Psoas muscle (tissue), 8 donors: Measurements from ENCODE around the gene TOLLIP. TPM values are rescaled to one million over a fixed set of nuclear protein-coding genes. Genes with fewer than 3 reads are reported as not detected.

ENCODE experiments used
- ATAC-seq, 4 donors: fragments of 200-7000 bp; cut with Tn5 transposase; one replicate each; pipeline ENCODE4 v1.9.1; 2020; ENCODE audit warnings: moderate library complexity in 3 of 4, mild to moderate bottlenecking in 2 of 4
- DNase-seq, 2 donors: peaks; one replicate each; pipeline ENCODE4 v3.0.0-alpha.2; 2020
- H3K27ac ChIP-seq: fragments of 200-600 bp; one replicate; pipeline ENCODE4 v1.8.0; 2022
- H3K27me3 ChIP-seq, 3 donors: fragments of 200-600 bp in 1 of 3; one replicate each; pipeline versions ENCODE4 v1.6.1 to v1.8.0; 2013 to 2022; ENCODE audit warnings: low read length in 2 of 3, mild to moderate bottlenecking in 2 of 3, moderate library complexity in 1 of 3; ENCODE audit not compliant: insufficient read depth in 3 of 3
- H3K36me3 ChIP-seq, 2 donors: fragments of 200-600 bp in 1 of 2; one replicate each; pipeline versions ENCODE4 v1.6.1 to v1.8.0; 2013 to 2022; ENCODE audit warnings: low read depth in 1 of 2, mild to moderate bottlenecking in 1 of 2, moderate library complexity in 1 of 2; ENCODE audit not compliant: insufficient read depth in 1 of 2
- H3K4me1 ChIP-seq: fragments of 200-600 bp; one replicate; pipeline ENCODE4 v1.8.0; 2022
- H3K4me3 ChIP-seq: fragments of 200-600 bp; one replicate; pipeline ENCODE4 v1.8.0; 2022; ENCODE audit warnings: mild to moderate bottlenecking
- H3K9me3 ChIP-seq: fragments of 200-600 bp; one replicate; pipeline ENCODE4 v1.8.0; 2022
- WGBS, 3 donors: extraction: QIAGEN DNeasy Blood & Tissue Kit; methylation state at CpG; one replicate each; pipeline versions ENCODE4 v1.1.6 to v1.1.7; 2013; 5-methylcytosine and 5-hydroxymethylcytosine counted together
- intact Hi-C, 2 donors: fragments of 100-400 bp; cut with DNase I; formaldehyde crosslinking; loops; one replicate each; pipeline versions ENCODE4 v1.11.0 to v1.14.2; 2022
- polyA plus RNA-seq, 3 donors: library from polyadenylated mRNA; stranded (reverse); fragments of 200-250 nt; gene quantifications; one replicate each; pipeline ENCODE4 v1.2.3, GENCODE V29; 2013
- total RNA-seq, 4 donors: library from RNA; stranded (reverse); fragmentation: NEBNext Ultra II Directional in 2 of 4; extraction: Animal tissue kit (Norgen Biotek cat#: 25700) in 2 of 4; gene quantifications; one replicate each; pipeline versions ENCODE4 v1.2.1 to v1.2.4, GENCODE V29; 2021 to 2023
- TF ChIP-seq, protein P1 (sequence below): fragments of 200-600 bp; IDR thresholded peaks from one replicate; pipeline ENCODE4 v1.8.0; 2022; ENCODE audit warnings: antibody characterized with exemption
- donor health status: healthy with polysubstance abuse.
- donor health status: DM: no; HTN: no; CAD: no; lungs with moderate emphysema.
- donor health status: Bipolar disorder and iron deficiency.
- donor health status: healthy.
- donor health status: DM: yes; HTN: yes; CAD: no.
- donor health status: DM: no; HTN: no; CAD: no.
- donor health status: DM: no; HTN: no; CAD: no.
- donor health status: DM: yes; HTN: yes; CAD: no.

TOLLIP gene
- total and polyA plus RNA-seq, 7 donors = 33.5 to 74.6 (median 56.4) TPM

DNA sequence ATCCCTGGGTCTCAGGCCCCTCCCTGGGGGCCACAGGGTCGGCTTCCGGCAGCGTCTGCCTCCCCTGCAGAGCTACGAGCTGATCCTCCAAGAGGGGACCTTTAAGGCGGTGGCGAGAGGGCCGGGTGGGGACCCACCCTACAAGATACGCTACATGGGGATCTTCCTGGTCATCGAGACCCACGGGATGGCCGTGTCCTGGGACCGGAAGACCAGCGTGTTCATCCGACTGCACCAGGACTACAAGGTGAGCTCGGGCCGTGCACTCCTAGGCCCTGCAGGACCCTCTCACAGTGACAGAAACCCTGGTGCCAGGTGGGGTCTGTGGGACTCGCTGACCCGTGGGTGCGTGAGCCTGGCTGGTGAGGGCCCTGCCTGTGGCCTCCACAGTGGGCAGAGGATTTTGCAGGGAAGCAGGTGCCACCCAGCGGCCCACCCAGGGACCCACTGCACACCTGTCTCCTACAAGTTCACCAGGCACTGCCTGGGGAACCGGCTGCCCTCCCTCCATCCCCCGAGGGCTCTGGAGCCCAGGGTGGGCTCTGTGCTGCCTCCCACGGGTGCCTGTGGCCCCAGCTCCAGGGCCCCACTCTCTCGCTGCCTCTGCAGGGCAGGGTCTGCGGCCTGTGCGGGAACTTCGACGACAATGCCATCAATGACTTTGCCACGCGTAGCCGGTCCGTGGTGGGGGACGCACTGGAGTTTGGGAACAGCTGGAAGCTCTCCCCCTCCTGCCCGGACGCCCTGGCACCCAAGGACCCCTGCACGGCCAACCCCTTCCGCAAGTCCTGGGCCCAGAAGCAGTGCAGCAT is 72.9 kb downstream of the TOLLIP start:
- 83 to 86% (median 84%) methylated on average over 33 to 37 of the region's 37 CpGs for WGBS, 3 donors
- H3K27me3 ChIP-seq = peaks cover 0 to 6% (median 5%) of the 10 kb centered on the region in 3 donors
- H3K4me3 ChIP-seq = no peak overlapping the region
- no peak for ATAC-seq
- TF ChIP-seq, protein P1, sequence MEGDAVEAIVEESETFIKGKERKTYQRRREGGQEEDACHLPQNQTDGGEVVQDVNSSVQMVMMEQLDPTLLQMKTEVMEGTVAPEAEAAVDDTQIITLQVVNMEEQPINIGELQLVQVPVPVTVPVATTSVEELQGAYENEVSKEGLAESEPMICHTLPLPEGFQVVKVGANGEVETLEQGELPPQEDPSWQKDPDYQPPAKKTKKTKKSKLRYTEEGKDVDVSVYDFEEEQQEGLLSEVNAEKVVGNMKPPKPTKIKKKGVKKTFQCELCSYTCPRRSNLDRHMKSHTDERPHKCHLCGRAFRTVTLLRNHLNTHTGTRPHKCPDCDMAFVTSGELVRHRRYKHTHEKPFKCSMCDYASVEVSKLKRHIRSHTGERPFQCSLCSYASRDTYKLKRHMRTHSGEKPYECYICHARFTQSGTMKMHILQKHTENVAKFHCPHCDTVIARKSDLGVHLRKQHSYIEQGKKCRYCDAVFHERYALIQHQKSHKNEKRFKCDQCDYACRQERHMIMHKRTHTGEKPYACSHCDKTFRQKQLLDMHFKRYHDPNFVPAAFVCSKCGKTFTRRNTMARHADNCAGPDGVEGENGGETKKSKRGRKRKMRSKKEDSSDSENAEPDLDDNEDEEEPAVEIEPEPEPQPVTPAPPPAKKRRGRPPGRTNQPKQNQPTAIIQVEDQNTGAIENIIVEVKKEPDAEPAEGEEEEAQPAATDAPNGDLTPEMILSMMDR = no peak
- intact Hi-C loops = no loop called here
- no peaks in the 10 kb centered on the region for H3K9me3 ChIP-seq
- no peaks in the 10 kb centered on the region for H3K36me3 ChIP-seq
- H3K4me1 ChIP-seq = no peaks in the 10 kb centered on the region
- H3K27ac ChIP-seq = no peak overlapping the region
- peak; percentile 9 to 44 for DNase-seq

DNA sequence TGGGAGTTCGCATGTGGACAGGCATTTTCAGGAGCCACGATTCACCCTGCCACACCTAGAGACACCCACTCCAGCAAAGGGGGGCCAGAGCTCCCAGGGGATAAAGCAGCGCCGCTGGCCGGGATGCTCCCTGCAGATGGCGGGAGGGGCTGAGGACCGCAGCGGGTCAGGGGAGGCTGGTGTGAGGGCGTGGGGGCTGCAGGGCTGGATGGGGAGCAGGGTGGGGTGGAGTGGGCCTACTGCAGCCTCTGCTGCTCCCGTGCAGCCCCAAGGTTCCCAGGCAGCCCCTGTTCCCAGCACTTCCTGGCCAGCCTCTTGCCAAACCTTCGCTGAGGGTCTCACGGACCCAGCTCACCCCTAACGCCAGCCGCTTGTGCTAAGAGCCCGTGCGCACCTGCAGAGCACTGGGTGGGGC is 73.5 kb downstream of the TOLLIP start:
- intact Hi-C loops = no loop called here
- 56 to 63% (median 60%) methylated on average over 16 of the region's 16 CpGs for WGBS, 3 donors
- TF ChIP-seq, protein P1 = no peak
- H3K27me3 ChIP-seq = peaks cover 0 to 13% (median 5%) of the 10 kb centered on the region in 3 donors
- no peaks in the 10 kb centered on the region for H3K4me1 ChIP-seq
- peak in 1 of 2 donors; percentile 42 for DNase-seq
- H3K4me3 ChIP-seq = no peak overlapping the region
- H3K9me3 ChIP-seq = no peaks in the 10 kb centered on the region
- ATAC-seq = no peak
- H3K36me3 ChIP-seq = no peaks in the 10 kb centered on the region
- no peak overlapping the region for H3K27ac ChIP-seq

DNA sequence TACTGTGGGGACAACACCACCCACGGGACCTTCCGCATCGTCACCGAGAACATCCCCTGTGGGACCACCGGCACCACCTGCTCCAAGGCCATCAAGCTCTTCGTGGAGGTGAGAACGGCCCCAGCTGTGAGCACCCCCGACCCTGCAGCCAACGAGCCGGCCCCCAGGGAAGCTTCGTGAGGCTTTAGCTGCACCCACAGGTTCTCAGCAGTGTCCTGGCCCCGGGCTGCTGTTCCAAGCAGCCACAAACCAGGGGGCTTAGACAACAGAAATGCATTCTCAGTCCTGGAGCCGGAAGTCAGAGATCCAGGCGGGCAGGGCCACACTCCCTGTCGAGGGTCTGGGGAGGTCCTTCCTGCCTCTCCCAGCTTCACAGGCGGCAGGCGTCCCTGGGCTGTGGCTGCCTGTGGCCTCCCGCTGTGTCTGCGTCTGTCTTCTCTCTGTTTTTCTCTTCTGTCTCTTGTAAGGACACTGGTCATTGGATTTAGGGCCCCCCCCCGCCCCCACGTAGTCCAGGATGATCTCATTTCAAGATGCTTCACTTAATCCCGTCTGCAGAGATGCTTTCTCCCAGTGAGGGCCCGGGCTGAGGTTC is 74.0 kb downstream of the TOLLIP start:
- 54 to 62% (median 57%) methylated on average over 23 of the region's 23 CpGs for WGBS, 3 donors
- peaks cover 0 to 16% (median 7%) of the 10 kb centered on the region in 3 donors for H3K27me3 ChIP-seq
- DNase-seq (peak; percentile 4 to 50), ATAC-seq (no peak)
- no peak overlapping the region for H3K4me3 ChIP-seq
- intact Hi-C loops = no loop called here
- no peaks in the 10 kb centered on the region for H3K4me1 ChIP-seq
- TF ChIP-seq, protein P1 = no peak
- H3K27ac ChIP-seq = no peak overlapping the region
- H3K36me3 ChIP-seq = no peaks in the 10 kb centered on the region
- H3K9me3 ChIP-seq = no peaks in the 10 kb centered on the region

DNA sequence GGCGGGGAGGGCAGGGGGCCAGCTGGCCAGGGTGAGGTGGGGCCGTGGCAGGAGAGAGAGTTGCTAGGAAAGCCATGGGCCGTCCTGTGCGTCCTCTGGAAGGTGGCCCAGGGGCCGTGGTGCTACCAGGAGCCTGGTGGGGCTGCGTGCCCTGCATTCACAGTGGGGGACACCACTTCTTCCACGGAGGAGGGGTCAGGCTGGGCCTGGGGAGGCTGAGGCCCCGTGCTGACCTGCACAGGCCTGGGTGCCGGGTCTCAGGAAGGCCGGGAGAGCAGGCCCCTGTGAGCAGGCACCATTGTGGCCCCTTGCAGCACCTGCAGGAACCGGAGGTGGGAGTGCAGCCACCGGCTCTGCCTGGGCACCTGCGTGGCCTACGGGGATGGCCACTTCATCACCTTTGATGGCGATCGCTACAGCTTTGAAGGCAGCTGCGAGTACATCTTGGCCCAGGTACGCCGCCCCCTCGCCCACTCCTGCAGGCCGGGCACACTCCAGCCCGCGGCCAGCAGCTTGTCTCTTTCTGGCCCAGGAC is 74.6 kb downstream of the TOLLIP start:
- H3K27me3 ChIP-seq = peaks cover 0 to 22% (median 7%) of the 10 kb centered on the region in 3 donors
- peak; percentile 11 to 36 for DNase-seq
- H3K36me3 ChIP-seq = no peaks in the 10 kb centered on the region
- no peak overlapping the region for H3K4me3 ChIP-seq
- 76 to 82% (median 78%) methylated on average over 20 to 23 of the region's 23 CpGs for WGBS, 3 donors
- ATAC-seq = no peak
- no peak overlapping the region for H3K27ac ChIP-seq
- TF ChIP-seq, protein P1 = no peak
- intact Hi-C loops = no loop called here
- H3K9me3 ChIP-seq = no peaks in the 10 kb centered on the region
- no peaks in the 10 kb centered on the region for H3K4me1 ChIP-seq
